ENCODE measurements around the gene MCM9. TPM values are rescaled to one million over a fixed set of nuclear protein-coding genes. Genes with fewer than 3 reads are reported as not detected.
A peak's percentile ranks its signal among the peaks of the same experiment; 100 is the strongest.

MCM9 gene
- total and polyA plus RNA-seq, 5 donors from 2014 or later, result 18.5 to 57.3 (median 21.3) TPM

DNA sequence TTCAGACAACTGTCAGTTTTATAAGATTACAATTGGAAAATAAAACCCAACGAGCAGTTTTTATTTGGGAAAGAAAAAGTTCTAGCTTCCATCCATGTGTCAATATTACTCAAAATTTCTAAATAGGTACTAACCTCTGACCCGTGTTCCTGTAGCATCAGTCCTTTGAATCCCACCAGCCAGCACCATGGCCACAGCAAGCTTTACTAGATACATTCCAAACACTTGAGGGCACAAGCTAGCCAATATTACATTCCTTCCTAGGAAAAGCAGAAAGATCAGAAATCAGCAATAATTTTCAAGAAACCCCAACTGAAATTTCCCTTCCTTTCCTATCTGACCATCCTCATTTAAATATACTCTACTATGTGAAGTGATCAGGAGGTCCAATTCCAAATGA is 21.8 kb downstream of the MCM9 start:
- no peaks in the 10 kb centered on the region for H3K27me3 ChIP-seq (ENCODE audit: control insufficient read depth, insufficient read depth, low read length)
- no peaks in the 10 kb centered on the region for H3K9me3 ChIP-seq (ENCODE audit: control insufficient read depth in 2 of 2, low read length in 2 of 2)
- H3K4me3 Mint-ChIP-seq, result no peak overlapping the region
- peaks cover 46% of the 10 kb centered on the region for H3K36me3 Mint-ChIP-seq
- H3K4me3 ChIP-seq (ENCODE audit: low read depth, low read length), result no peak overlapping the region
- H3K4me1 Mint-ChIP-seq, result peaks cover 12 to 28% (median 24%) of the 10 kb centered on the region in 4 donors
- H3K27me3 Mint-ChIP-seq, result no peaks in the 10 kb centered on the region
- ATAC-seq (ENCODE audit: low read depth in 2 of 2) (no peak), DNase-seq (no peak)
- H3K27ac Mint-ChIP-seq, result peak overlapping the region; percentile 4 to 85 (median 69)
- H3K9me3 Mint-ChIP-seq, result no peaks in the 10 kb centered on the region
- peaks cover 79% of the 10 kb centered on the region for H3K36me3 ChIP-seq (ENCODE audit: control insufficient read depth, insufficient read depth, low read length)
- H3K27ac ChIP-seq (ENCODE audit: insufficient read depth, low read length, poor library complexity, severe bottlenecking), result no peak overlapping the region
- no peaks in the 10 kb centered on the region for H3K4me1 ChIP-seq (ENCODE audit: control insufficient read depth, insufficient read depth, low read length, poor library complexity, severe bottlenecking)

DNA sequence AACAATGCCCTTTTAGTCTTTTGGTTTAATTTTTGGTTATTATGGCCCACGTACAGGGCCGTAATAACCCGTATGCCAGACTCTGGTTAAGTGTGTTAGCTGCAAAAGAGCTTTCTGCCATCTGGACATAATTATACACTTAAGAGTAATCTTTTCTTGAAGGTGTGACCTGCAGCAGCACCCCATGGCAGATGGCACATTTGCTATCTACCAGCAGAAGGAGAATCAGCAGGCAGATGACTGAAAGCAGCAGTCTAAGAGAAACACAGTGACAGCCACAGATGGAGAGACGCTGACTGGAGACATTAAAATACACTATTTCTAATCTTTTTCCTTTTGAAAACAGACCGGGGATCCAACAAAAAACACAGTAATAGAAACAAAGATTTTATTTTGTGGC is 22.3 kb downstream of the MCM9 start:
- Histone ChIP-seq H3K4me1 (ENCODE audit: control insufficient read depth, insufficient read depth, low read length, poor library complexity, severe bottlenecking) (no peaks in the 10 kb centered on the region), H3K27me3 (ENCODE audit: control insufficient read depth, insufficient read depth, low read length) (no peaks in the 10 kb centered on the region), H3K36me3 (ENCODE audit: control insufficient read depth, insufficient read depth, low read length) (peaks cover 80% of the 10 kb centered on the region), H3K9me3 (ENCODE audit: control insufficient read depth in 2 of 2, low read length in 2 of 2) (no peaks in the 10 kb centered on the region), H3K4me3 (ENCODE audit: low read depth, low read length) (no peak overlapping the region), H3K27ac (ENCODE audit: insufficient read depth, low read length, poor library complexity, severe bottlenecking) (no peak overlapping the region)
- no peak for ATAC-seq (ENCODE audit: low read depth in 2 of 2)
- Mint-ChIP-seq H3K4me1 (peaks cover 16 to 32% (median 21%) of the 10 kb centered on the region in 4 donors), H3K4me3 (no peak overlapping the region), H3K27ac (peak overlapping the region in 1 of 3 donors; percentile 6), H3K36me3 (peaks cover 51% of the 10 kb centered on the region), H3K9me3 (no peaks in the 10 kb centered on the region), H3K27me3 (no peaks in the 10 kb centered on the region)
- DNase-seq, result no peak

DNA sequence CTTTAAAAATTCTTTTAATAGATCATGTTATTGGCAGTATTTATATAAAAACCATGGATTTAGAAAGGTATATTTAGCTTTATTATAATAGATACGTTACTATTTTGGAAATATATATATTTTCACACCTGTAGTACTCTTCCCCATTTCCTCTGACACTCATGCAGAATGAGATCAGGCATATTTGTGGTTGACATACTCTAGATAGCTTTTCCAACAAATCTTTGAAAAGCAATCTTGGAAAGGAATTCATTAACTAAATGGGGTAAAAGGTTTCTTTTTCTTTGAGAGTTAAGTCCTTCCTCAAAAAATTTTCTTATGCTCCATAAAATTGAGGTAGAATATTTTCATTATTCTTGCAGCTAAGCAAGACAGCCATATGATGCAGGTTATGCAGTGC is 26.5 kb downstream of the MCM9 start:
- H3K9me3 Mint-ChIP-seq, result no peaks in the 10 kb centered on the region
- Histone ChIP-seq H3K4me1 (ENCODE audit: control insufficient read depth, insufficient read depth, low read length, poor library complexity, severe bottlenecking) (peaks cover 17% of the 10 kb centered on the region), H3K4me3 (ENCODE audit: low read depth, low read length) (no peak overlapping the region), H3K27ac (ENCODE audit: insufficient read depth, low read length, poor library complexity, severe bottlenecking) (no peak overlapping the region), H3K27me3 (ENCODE audit: control insufficient read depth, insufficient read depth, low read length) (no peaks in the 10 kb centered on the region), H3K9me3 (ENCODE audit: control insufficient read depth in 2 of 2, low read length in 2 of 2) (no peaks in the 10 kb centered on the region), H3K36me3 (ENCODE audit: control insufficient read depth, insufficient read depth, low read length) (peaks cover 68% of the 10 kb centered on the region)
- no peaks in the 10 kb centered on the region for H3K27me3 Mint-ChIP-seq
- H3K36me3 Mint-ChIP-seq, result peaks cover 57% of the 10 kb centered on the region
- H3K4me1 Mint-ChIP-seq, result peaks cover 19 to 64% (median 41%) of the 10 kb centered on the region in 4 donors
- ATAC-seq (ENCODE audit: low read depth in 2 of 2), result no peak
- H3K27ac Mint-ChIP-seq, result no peak overlapping the region
- no peak overlapping the region for H3K4me3 Mint-ChIP-seq
- DNase-seq, result no peak

DNA sequence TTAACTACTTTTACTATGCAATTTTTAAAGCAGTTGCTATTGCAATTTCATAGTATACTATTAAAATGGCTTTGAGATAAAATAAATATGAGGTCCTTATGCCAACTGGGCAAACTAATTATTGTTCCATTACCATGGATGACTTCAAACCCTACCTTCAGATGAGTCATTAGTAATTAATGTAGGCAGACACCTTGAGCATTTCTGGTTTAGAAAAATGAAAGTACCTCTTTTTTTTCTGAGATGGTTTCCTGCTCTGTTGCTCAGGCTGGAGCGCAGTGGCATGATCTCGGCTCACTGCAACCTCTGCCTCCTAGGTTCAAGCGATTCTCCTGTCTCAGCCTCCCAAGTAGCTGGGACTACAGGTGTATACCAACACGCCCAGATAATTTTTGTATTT is 29.1 kb downstream of the MCM9 start:
- no peaks in the 10 kb centered on the region for H3K27me3 ChIP-seq (ENCODE audit: control insufficient read depth, insufficient read depth, low read length)
- Mint-ChIP-seq H3K4me1 (peaks cover 36 to 80% (median 61%) of the 10 kb centered on the region in 4 donors), H3K27me3 (no peaks in the 10 kb centered on the region), H3K4me3 (peak overlapping the region; percentile 16 to 75 (median 50)), H3K36me3 (peaks cover 47% of the 10 kb centered on the region), H3K27ac (peak overlapping the region; percentile 61 to 92 (median 91)), H3K9me3 (no peaks in the 10 kb centered on the region)
- DNase-seq (peak in 2 of 3 donors; percentile 30 to 38), ATAC-seq (ENCODE audit: low read depth in 2 of 2) (peak; percentile 70 to 75)
- H3K9me3 ChIP-seq (ENCODE audit: control insufficient read depth in 2 of 2, low read length in 2 of 2), result no peaks in the 10 kb centered on the region
- peak overlapping the region; percentile 51 for H3K27ac ChIP-seq (ENCODE audit: insufficient read depth, low read length, poor library complexity, severe bottlenecking)
- H3K4me3 ChIP-seq (ENCODE audit: low read depth, low read length), result peak overlapping the region; percentile 51
- H3K4me1 ChIP-seq (ENCODE audit: control insufficient read depth, insufficient read depth, low read length, poor library complexity, severe bottlenecking), result peaks cover 40% of the 10 kb centered on the region
- peaks cover 51% of the 10 kb centered on the region for H3K36me3 ChIP-seq (ENCODE audit: control insufficient read depth, insufficient read depth, low read length)

DNA sequence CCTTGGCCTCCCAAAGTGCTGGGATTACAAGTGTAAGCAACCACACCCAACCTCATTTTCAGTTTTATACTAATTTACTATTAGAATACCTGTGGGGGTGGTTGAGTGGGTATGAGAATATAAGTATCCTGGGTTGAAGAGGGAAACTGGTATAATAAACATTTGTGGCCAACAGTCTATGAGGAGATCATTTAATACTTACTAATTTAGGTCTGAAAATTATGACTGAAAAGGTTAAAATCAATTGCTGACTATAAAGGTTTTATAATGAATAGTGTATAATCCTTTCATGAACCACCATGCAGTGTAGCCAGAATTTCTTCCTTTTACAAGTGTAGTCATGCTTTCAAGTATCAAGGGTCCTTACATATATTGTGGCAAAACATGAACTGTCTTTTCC is 29.9 kb downstream of the MCM9 start:
- Histone ChIP-seq H3K4me1 (ENCODE audit: control insufficient read depth, insufficient read depth, low read length, poor library complexity, severe bottlenecking) (peaks cover 48% of the 10 kb centered on the region), H3K27me3 (ENCODE audit: control insufficient read depth, insufficient read depth, low read length) (no peaks in the 10 kb centered on the region), H3K36me3 (ENCODE audit: control insufficient read depth, insufficient read depth, low read length) (peaks cover 43% of the 10 kb centered on the region), H3K9me3 (ENCODE audit: control insufficient read depth in 2 of 2, low read length in 2 of 2) (no peaks in the 10 kb centered on the region), H3K27ac (ENCODE audit: insufficient read depth, low read length, poor library complexity, severe bottlenecking) (peak overlapping the region; percentile 51), H3K4me3 (ENCODE audit: low read depth, low read length) (peak overlapping the region; percentile 51)
- ATAC-seq (ENCODE audit: low read depth in 2 of 2) (no peak), DNase-seq (no peak)
- H3K27me3 Mint-ChIP-seq, result no peaks in the 10 kb centered on the region
- H3K4me1 Mint-ChIP-seq, result peaks cover 39 to 86% (median 65%) of the 10 kb centered on the region in 4 donors
- peak overlapping the region in 1 of 4 donors; percentile 3 for H3K4me3 Mint-ChIP-seq
- peak overlapping the region; percentile 54 to 91 (median 59) for H3K27ac Mint-ChIP-seq
- H3K9me3 Mint-ChIP-seq, result no peaks in the 10 kb centered on the region
- H3K36me3 Mint-ChIP-seq, result peaks cover 40% of the 10 kb centered on the region

DNA sequence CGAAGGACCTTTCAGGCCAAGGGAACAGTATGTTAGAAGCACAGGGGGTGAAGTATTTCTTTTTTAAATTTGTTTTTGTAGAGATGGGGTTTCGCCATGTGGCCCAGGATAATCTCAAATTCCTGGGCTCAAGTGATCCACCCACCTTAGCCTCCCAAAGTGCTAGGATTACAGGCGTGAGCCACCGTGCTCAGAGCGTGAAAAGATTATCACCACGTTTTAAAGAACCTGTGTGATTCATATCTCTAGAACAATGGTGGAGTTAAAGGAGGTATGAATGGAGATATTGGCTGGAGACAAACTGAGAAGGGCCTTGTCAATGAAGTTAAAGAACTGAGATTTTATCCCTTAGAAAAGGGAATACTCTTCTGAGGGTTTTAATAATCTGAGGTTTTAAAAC is 31.3 kb downstream of the MCM9 start:
- Histone ChIP-seq H3K9me3 (ENCODE audit: control insufficient read depth in 2 of 2, low read length in 2 of 2) (no peaks in the 10 kb centered on the region), H3K4me1 (ENCODE audit: control insufficient read depth, insufficient read depth, low read length, poor library complexity, severe bottlenecking) (peaks cover 62% of the 10 kb centered on the region), H3K27me3 (ENCODE audit: control insufficient read depth, insufficient read depth, low read length) (no peaks in the 10 kb centered on the region), H3K4me3 (ENCODE audit: low read depth, low read length) (no peak overlapping the region), H3K27ac (ENCODE audit: insufficient read depth, low read length, poor library complexity, severe bottlenecking) (no peak overlapping the region), H3K36me3 (ENCODE audit: control insufficient read depth, insufficient read depth, low read length) (peaks cover 36% of the 10 kb centered on the region)
- DNase-seq (no peak), ATAC-seq (ENCODE audit: low read depth in 2 of 2) (no peak)
- H3K4me3 Mint-ChIP-seq, result peak overlapping the region in 1 of 4 donors; percentile 15
- H3K36me3 Mint-ChIP-seq, result peaks cover 42% of the 10 kb centered on the region
- H3K27ac Mint-ChIP-seq, result peak overlapping the region; percentile 2 to 83 (median 77)
- H3K4me1 Mint-ChIP-seq, result peaks cover 50 to 93% (median 73%) of the 10 kb centered on the region in 4 donors
- no peaks in the 10 kb centered on the region for H3K27me3 Mint-ChIP-seq
- no peaks in the 10 kb centered on the region for H3K9me3 Mint-ChIP-seq

DNA sequence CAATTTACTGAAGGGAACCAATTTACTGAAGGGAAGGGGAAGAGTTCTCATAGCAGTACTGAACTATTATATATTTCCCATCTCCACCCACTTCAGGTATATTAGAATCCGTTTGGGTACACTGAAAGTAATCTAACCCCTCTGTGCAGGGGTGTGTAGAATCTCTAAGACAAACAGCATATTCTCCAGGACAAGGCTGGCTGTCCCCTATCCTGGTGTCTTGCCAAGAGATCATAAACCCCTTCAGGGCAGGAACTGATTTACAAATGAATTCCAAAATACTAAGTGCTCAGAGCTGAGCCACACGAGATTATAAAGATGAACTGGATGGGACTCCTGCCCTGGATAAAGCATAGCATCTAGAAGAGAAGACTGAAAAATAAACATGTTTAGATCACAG is 31.8 kb downstream of the MCM9 start:
- peaks cover 68% of the 10 kb centered on the region for H3K4me1 ChIP-seq (ENCODE audit: control insufficient read depth, insufficient read depth, low read length, poor library complexity, severe bottlenecking)
- H3K27me3 ChIP-seq (ENCODE audit: control insufficient read depth, insufficient read depth, low read length), result no peaks in the 10 kb centered on the region
- H3K36me3 Mint-ChIP-seq, result peaks cover 44% of the 10 kb centered on the region

DNA sequence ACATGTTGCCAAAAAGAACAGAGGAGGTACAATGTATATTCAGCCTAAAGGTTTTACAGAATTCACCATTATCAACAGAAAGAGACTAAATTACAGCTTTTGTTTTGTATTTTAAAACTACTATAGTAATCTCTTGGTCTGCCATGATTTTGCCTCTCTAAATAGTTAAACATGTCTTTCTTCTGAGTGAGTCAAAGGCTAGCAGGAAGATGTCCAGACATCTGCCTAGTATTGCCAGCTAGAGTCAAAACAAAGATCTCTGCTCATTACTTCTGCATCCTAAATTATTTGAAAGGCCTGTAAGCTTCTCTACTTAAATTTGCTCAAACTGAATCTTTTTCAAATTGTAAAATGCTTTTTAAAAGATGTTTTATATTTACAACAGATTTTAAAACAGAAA is 32.2 kb downstream of the MCM9 start:
- H3K27ac ChIP-seq (ENCODE audit: insufficient read depth, low read length, poor library complexity, severe bottlenecking), result peak overlapping the region; percentile 53
- H3K36me3 Mint-ChIP-seq, result peaks cover 42% of the 10 kb centered on the region
- H3K27me3 ChIP-seq (ENCODE audit: control insufficient read depth, insufficient read depth, low read length), result no peaks in the 10 kb centered on the region
- ATAC-seq (ENCODE audit: low read depth in 2 of 2) (no peak), DNase-seq (no peak)
- peaks cover 27% of the 10 kb centered on the region for H3K36me3 ChIP-seq (ENCODE audit: control insufficient read depth, insufficient read depth, low read length)
- H3K4me1 Mint-ChIP-seq, result peaks cover 48 to 97% (median 79%) of the 10 kb centered on the region in 4 donors
- no peaks in the 10 kb centered on the region for H3K27me3 Mint-ChIP-seq
- H3K27ac Mint-ChIP-seq, result peak overlapping the region; percentile 77 to 92 (median 83)
- peaks cover 72% of the 10 kb centered on the region for H3K4me1 ChIP-seq (ENCODE audit: control insufficient read depth, insufficient read depth, low read length, poor library complexity, severe bottlenecking)
- H3K9me3 Mint-ChIP-seq, result no peaks in the 10 kb centered on the region
- H3K4me3 ChIP-seq (ENCODE audit: low read depth, low read length), result peak overlapping the region; percentile 40
- peak overlapping the region in 2 of 4 donors; percentile 28 to 40 for H3K4me3 Mint-ChIP-seq
- no peaks in the 10 kb centered on the region for H3K9me3 ChIP-seq (ENCODE audit: control insufficient read depth in 2 of 2, low read length in 2 of 2)

More for the DNA sequence above, 31.8 kb downstream of the MCM9 start:
- no peaks in the 10 kb centered on the region for H3K27me3 Mint-ChIP-seq
- peak overlapping the region; percentile 77 to 92 (median 83) for H3K27ac Mint-ChIP-seq
- Histone ChIP-seq H3K9me3 (ENCODE audit: control insufficient read depth in 2 of 2, low read length in 2 of 2) (no peaks in the 10 kb centered on the region), H3K36me3 (ENCODE audit: control insufficient read depth, insufficient read depth, low read length) (peaks cover 31% of the 10 kb centered on the region), H3K27ac (ENCODE audit: insufficient read depth, low read length, poor library complexity, severe bottlenecking) (peak overlapping the region; percentile 53), H3K4me3 (ENCODE audit: low read depth, low read length) (peak overlapping the region; percentile 40)
- peak overlapping the region in 2 of 4 donors; percentile 9 to 45 for H3K4me3 Mint-ChIP-seq
- ATAC-seq (ENCODE audit: low read depth in 2 of 2), result no peak
- DNase-seq, result no peak
- H3K9me3 Mint-ChIP-seq, result no peaks in the 10 kb centered on the region
- peaks cover 52 to 97% (median 75%) of the 10 kb centered on the region in 4 donors for H3K4me1 Mint-ChIP-seq
